Myocyte (in vitro differentiated cells): Measurements from ENCODE around the gene HUNK. TPM values are rescaled to one million over a fixed set of nuclear protein-coding genes. Genes with fewer than 3 reads are reported as not detected.

ENCODE experiments used
- DNase-seq: peaks from one replicate; pipeline ENCODE4 v3.0.0-alpha.2; 2012; ENCODE audit warnings: low read depth
- total RNA-seq: library from RNA; depleted of rRNA; stranded (reverse); fragments of >200 nt; gene quantifications from 2 replicates; pipeline ENCODE4 v1.2.3, GENCODE V29; 2014

HUNK gene
- total RNA-seq, 1 donor from 2014 or later, result not detected

DNA sequence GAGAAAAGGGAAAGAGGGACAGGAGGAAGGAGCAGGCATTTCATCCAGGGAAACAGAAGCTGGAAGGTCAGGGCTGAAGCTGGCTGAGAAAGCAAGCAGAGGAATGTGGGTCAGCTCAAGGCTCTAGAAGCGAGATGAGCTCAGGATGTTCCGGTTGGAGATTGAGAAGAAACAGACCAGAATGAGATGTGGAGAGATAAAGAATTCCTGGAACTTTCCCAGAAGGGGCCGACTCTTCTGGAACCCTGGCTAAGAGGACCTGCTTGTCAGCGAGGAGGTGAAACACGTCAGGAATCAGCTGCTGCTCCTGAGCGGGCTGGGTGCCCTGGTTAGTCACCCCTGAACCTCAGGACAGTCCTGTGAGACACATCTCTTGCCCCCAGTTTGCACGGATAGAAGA, 75.9 kb downstream of the HUNK start:
- DNase-seq, result no peak

DNA sequence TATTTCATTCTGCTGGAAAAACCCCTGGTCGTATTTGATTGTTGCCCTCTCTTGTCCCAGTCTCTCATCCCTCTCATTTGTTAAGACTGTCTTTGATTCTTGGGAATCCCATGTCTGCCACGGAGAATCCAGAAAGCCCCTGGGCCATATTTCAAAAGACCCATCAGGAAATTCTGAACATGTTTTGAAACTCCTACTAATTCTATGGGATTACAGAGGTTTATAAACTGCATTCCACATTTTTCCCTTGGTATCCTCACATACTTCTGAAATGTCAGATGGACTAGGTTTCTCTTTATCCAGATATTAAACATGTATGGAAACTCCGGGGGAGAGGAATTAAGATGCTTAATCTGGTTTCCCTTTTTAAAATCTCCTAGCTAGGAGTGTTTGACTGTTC, 80.0 kb downstream of the HUNK start:
- no peak for DNase-seq

DNA sequence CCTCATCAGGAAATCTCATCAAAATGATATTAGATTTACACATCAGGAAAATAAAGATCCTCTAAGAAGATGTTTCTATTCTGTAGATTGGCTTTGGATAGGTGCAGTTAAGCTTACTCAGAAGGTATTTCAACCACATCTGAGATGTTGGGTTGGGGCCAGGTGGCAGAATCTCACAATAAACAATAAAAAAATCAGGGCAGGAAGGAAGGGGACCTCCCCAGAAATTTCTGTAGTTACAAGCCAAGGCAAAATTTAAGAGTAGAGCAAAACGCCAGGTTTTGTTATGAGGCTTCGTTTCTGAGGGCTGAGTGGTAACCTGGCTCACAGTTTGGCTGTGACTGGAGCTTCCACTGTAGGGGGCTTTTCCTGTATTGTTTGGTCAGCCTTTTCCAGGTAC, 84.8 kb downstream of the HUNK start:
- DNase-seq, result no peak

DNA sequence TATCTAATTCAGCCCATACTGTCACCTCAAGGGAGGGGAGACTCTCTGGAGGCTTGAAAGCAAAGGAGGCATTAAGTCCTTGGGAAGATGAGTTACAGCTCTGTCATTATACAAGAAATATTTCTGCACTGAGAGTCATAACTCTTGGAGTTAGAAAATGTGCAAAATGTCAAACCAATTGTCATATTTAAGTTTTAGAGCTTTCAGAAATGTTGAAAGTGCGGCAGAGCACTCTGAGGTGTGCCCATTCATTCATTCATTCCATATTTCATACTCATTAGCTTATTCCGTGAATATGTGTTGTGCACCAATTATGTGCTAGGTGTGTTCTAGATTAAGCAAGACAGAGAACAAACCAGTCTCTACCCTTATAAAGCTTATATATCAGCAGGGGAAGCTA, 87.1 kb downstream of the HUNK start:
- DNase-seq, result no peak

DNA sequence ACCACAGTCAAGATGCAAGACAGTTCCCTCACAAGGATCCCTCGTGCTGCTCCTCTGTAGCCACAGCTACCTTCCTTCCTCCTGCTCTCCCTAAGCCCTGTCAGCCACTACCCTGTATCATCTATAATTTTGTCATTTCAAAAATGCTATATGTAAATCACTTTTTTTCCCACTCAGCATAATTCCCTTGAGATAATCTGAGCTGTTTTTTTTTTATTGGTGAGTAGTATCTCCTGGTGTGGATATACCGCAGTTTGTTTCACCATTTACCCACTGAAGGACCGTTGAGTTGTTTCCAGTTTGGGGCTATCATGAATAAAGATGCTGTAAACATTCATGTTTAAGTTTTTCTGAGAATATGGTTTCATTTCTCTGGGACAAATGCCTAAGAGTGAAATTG, 88.2 kb downstream of the HUNK start:
- DNase-seq, result no peak

DNA sequence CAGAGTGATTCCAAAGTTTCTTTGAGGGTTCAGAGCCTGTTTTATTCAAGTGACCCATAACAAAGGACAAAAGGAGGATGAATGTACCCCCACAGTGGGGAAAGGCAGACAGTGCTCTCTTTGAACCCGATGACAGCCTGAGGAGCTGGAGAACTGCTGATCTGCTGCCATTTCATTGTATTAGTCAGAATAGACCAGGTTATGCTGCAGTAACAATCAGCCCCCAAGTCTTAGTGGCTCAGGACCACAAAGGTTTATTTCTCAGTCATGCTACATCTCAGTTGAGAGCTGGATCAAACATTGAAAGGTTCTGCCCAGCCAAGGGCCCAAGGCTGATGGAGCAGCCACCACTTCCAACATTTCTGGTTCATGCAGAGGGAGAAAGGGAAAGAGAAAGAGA, 88.9 kb downstream of the HUNK start:
- no peak for DNase-seq

DNA sequence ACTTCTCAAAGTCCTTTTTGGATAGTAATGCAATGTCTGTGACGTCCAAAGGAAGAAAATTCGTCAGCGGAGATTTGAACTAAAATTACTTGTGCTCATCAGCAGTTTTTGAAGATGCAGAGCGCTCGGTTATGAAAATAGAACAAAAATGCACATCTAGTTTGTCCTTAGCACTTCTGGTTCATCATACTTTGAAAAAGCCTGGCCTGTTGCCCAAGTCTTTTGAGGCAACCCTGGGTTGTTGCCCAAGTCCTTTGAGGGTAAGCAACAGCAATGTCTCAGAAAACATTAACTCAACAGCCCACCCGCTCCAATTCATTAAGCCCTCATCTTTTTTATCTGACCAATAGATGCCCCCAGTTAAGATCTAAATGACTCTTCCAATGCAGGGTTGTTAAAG, 91.9 kb downstream of the HUNK start:
- DNase-seq, result no peak

DNA sequence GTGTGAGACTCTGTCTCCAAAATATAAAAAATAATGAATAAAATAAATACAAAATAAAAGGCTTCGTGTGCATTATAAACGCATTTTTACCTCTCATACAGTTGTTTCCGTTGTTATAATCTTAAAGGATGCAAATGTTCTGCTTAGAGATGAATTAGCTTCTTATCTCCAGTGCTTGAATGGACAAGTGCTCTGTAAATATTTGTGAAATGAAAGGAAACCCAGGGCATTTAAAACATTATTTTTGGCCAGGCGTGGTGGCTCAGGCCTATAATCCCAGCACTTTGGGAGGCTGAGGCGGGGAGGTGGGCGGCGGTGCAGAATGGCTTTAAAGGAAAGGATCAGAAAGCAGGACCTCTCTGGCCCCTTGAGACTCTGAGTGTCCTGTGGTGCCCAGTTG, 94.5 kb downstream of the HUNK start:
- no peak for DNase-seq

DNA sequence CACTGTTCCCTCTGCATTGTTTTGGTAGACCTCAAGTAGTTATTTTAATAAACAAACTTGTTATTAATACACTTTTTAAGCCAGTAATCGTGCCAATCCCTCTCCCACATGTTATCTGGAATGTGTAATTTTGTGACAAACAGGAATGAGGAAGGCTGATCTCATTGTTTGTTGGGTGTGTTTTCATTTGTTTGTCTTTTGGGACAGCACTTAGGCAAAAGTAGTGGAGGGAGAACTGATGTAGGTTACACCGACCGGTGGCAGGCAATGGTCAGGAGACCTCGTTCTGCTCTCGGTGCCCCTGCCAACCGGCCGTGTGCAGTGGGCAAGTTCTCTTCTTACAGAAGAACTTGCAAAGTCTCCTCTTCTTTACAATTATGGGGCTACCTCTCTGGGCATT, 99.8 kb downstream of the HUNK start:
- no peak for DNase-seq

DNA sequence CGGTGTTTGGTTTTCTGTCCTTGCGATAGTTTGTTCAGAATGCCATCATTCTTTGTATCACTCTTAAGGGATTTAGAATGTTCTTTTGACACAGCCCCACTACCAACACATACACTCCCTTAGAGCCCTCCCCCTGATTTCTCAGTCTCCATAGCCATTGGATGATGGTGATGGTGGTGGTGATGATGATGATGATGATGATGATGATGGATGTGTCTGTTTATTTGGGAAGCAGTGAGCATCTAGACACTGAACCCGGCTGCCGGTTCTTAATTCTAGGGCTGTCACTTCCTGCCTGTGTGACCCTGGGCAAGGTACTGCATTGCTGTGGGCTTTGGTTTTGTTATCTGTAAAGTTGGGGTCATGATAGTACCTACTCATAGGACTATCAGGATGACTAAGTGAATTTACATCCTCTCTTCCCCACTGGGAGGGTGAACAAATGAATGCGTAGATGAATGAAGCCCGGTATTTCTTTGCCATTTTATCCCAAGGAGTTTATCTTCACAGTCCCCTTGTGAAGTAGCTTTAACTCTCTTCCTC, 100.7 kb downstream of the HUNK start:
- DNase-seq, result no peak

DNA sequence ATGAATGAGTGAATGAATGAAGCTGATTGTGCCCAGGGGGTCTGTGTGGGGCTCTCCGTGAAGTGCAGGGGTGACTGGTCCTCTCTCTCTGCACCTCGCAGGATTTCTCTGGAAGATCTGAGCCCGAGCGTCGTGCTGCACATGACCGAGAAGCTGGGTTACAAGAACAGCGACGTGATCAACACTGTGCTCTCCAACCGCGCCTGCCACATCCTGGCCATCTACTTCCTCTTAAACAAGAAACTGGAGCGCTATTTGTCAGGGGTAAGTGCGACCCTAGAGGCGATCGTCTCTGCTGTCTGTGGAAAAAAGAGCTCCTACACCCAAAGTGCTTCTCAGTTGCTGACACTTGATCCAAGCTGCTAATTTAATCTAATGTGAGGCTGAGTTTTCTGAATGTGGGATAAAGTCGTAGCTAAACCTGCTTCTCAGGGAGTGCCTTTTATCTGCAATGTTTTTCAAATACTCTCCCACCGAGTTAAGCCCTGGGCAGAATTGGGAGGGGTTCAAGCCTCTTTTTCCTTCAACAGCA, 101.7 kb downstream of the HUNK start:
- DNase-seq, result no peak

DNA sequence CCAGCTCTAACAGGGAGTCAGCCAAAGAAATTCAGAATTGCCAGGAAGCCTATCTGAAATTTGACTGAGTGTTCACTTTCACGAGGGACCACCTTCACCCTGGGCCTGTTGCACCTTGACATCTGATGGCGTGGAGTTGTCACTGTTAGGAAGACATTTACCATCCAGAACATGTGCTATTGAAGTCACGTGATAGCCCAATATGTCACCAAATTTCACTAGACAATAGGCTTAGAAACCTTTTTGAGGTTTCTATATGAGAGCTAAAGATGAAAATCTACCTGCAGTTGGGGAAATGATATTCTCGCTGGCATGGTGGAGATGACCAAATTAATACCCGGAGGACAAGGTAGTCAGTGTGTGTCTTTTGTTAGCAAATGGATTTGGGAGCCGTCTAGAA, 102.7 kb downstream of the HUNK start:
- DNase-seq, result no peak

DNA sequence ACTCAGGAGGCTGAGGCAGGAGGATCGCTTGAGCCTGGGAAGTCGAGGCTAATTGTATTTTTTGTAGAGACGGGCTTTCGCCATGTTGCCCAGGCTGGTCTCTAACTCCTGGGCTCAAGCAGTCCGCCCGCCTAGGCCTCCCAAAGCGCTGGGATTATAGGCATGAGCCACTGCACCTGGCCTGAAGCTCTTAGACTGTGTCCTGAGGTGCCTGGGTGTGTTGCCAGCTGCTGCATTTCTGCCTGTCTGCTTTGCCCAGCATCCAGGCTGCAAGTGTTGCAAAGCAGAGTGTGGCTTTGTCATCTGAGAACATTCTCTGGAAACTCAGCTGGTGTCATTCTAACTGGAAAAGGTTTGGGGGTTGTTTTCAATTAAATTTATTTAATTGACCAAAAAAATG, 105.0 kb downstream of the HUNK start:
- no peak for DNase-seq

DNA sequence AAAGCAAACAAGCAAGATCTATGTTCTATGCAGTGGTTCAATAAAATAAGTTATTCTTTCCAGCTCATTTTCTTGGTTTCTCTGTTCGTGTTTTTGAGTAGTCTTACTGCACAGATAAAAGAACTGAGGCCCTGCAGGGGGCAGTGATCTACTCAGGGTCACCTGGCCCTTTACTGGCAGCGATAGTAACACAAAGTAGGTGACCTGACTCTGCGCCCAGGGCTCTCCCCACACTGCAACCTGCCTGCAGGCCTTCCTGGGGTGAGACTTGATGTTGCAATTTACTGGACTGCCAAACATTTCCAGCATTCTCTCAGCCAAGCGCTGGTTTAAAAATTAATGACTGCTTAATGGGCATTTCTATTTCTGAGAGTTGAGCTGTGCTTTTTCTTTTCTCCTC, 110.3 kb downstream of the HUNK start:
- DNase-seq, result no peak

DNA sequence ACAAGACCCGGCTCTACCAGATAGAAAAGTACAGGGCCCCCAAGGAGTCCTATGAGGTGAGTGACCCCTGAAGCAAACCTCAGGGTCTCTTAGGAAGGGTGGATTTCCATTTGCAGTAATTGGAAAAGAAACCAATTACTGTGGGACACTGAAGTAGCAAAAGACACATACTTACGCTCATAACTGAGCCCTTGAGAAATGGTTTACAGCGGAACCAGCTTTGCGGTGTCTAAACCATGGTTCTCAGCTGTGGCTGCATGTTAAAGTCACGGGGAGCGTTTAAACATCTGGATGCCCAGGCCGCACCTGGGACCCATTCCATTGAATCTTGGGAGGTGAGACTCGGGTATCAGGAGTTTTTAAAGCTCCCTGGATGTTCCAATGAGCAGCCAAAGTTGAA, 110.7 kb downstream of the HUNK start:
- DNase-seq, result no peak

DNA sequence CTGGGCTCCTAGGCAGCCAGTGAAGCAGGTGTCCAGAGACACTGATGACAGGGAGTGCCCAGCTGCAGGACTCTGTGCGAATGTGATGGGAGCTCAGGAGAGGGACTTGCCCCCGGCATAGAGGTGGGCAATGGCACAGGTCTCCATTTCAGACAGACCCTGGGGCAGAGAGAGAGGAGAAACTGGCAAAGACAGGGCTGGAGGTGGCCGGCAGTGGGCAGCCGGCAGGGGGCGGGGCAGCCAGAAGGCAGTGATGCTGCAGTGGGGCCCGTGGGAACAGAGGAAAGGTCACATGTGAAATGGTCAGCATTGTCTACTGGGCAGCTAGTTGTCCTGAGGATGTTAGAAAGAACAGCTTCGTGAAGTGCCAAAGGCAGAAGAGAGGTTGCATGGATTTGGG, 112.6 kb downstream of the HUNK start:
- no peak for DNase-seq

DNA sequence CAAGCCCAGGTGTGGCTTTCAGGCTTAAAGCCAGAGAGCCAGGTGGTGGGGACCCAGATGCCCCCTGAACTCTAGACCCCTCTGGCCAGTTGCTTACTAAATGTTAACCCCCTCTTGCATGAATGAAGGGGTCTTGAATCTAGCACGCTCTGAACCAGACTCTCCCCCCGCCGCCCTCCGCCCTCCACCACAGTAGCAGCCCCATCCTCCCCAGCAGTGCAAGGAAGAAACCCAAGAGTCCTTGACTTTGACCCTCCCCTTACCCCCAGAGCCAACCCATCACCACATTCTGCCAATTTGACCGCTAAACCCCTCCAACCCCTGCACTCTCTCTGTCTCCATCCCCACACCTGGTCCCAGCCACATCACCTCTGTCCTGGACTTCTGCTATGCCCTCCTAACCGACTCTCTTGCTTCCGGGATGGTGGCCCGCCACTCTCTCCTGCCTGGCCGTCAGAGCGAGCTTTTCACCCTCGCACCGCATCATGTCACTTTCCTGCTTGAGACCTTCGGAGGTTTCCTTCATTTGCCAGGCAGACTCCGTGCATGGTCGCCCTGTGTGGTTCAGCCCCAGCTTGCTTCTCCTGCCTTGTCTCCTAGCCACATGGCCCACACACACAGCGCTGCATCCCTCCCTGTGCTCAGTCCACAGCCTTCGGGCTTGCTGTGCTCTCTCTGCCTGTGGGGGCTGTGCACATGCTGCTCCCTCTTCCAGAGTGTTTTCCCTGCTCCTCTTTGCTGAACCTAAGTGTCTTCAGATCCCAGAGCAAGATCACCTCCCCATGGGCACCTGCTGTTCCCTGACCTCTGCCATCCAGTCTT, 113.4 kb downstream of the HUNK start:
- no peak for DNase-seq

DNA sequence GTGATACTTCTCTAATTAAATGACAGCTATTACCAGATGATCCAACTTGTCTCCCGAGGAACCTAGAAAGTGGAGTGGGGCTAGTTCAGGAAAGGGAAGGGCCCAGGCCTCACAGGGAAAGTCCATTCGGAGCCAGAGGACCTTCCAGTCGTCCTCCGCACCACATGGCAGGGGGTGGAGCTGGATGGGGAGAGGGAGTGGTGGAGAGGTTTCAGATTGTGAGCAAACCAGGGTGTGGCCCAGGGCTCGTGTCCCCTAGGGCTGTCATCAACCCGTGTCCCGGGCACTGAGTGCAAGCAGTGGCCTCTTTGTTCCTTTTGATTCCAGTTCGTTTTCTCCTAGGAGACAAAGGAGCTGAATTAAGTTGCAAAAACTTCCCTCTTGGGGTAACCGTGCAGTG, 114.9 kb downstream of the HUNK start:
- DNase-seq, result no peak

DNA sequence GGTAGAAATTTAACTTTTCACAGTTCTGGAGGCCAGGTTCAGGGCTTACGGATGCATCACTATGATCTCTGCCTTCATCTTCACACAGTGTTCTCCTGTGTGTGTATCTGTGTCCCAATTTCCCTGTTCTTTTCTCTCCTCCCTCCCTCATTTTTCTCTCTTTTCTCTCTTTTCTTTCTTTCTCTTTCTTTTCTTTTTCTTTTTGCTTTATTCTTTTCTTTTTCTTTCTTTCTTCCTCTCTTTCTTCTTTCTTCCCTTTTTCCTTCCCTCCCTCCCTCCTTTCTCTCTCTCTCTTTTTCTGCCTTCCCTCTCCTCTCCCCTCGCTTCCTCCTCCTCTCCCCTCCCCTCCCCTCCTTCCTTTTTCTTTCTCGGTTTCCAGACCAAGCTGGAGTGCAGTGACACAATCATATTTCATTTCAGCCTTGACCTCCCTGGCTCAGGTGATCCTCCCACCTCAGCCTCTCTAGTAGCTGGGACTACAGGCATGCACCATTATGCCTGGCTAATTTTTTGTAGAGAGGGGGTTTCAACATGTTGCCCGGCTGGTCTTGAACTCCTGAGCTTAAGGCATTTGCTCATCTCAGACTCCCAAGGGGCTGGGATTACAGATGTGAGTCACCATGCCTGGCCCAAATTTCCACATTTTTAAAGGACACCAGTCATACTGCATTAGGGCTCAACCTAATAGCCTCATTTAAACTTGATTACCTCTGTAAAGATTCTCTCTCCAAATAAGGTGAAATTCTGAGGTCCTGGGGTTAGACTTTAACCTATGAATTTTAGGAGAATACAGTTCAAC, 115.9 kb downstream of the HUNK start:
- no peak for DNase-seq

DNA sequence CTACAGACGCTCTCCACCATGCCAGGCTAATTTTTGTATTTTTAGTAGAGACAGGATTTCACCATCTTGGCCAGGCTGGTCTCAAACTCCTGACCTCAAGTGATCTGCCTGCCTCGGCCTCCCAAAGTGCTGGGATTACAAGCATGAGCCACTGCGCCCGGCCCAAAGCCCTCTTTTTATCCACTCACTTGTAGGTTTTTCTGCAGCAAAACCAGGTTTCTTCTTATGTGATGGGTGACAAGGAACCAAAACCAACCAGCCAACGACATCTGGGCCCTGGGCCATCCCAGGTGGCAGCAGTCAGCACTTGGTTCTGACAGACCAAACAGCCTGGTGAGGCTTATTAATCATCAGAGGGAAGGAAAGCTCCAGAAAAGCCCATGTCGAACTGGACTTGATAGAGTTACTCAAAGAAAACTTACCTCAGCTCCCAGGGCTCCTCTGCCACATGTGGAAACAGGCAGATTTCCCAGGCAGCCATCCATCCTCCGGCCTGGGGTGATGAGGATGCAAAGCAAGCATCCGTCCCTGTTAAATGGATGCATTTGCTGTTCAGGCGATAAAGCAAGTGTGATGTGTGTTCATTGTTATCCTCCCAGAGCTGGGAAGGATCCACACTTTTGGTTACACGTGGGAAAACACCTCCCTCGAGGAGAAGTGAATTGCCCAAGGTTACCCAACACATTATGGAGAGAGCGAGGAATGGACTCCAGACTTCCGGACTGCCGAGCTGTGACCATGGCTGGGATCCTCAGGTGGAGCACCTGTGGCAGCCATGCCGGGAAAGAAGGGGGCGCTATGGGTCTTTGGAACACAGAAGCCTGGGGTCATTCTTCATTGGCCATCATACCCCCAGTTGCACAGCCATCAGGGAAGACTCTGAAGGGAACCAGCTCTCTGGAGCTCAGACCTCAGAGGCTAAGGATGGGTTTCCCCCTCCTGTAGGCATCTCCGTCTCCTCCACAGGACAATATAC, 118.8 kb downstream of the HUNK start:
- no peak for DNase-seq

DNA sequence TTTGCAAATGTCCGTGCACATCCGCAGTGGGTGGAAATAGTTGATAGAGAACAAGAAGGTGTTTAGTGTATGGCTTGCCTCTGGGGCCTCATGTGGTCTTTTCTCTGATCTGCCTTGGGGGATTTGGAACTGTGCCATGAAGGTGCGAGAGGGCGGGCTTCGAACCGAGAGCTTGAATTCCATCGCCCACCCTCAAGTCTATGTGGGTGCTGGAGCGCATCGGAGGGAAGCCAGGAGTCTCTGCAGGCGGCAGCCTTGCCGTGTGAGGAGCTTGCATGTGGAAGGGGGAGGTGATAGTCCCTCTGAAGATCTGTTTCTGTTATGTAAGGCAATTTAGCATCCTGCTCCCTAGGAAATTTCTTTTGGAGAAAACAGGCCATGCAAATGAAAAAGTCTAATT, 119.6 kb downstream of the HUNK start:
- no peak for DNase-seq
